ENCODE measurements around the gene MPIG6B.

Gene MPIG6B

GRCh38 chr6:31683591-31683990, 39.6 kb upstream of the MPIG6B start:
- no peak overlapping the region for H3K4me3 ChIP-seq (ENCODE audit: low read depth, low read length)
- TF ChIP-seq CTCF (IDR thresholded peaks at IDR 0.05; ENCODE audit: low read depth, low read length): no peak

DNA sequence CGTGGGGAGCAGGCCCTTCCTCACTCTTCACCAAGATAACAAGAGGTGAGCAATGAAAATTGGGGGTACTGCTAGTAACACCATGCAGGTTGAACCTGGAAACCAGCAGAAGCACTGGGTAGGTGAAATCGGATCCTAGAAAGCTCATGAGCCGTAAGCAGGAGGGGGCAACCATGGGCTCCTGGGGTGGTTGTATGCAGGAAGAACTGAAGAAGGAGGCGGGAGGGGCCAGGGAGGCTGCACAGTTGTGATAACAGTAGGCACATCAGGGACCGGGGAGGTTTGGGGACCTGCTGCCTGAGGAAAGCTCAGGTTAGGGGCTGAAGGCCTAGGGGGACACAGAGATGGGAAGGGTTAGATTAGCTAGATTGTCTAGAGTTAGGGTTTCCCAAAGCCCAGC, 36.7 kb upstream of the MPIG6B start:
- TF ChIP-seq CTCF (IDR thresholded peaks at IDR 0.05; ENCODE audit: low read depth, low read length): no peak
- H3K4me3 ChIP-seq (ENCODE audit: low read depth, low read length): no peak overlapping the region

DNA sequence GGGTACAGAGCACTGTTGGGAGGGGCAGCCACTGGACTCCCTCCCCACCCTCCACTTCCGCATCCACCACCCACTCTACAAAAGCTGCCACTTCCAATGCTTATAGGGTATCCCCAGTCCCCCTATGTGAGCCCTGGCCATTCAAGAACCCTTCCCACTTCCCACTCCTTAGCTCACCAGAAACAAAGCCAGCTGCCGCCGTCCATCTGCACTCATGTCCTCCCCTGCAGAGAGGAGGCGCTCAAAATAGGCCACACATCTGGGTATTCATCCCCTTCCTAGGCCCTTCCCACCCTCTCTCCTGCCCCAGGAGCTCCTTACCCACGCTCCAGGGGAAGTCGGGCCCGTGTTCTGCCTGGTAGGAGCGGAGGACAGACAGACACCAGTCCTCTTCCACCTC, 35.9 kb upstream of the MPIG6B start:
- TF ChIP-seq CTCF (IDR thresholded peaks at IDR 0.05; ENCODE audit: low read depth, low read length): no peak
- no peak overlapping the region for H3K4me3 ChIP-seq (ENCODE audit: low read depth, low read length)

GRCh38 chr6:31687860-31688693, 35.1 kb upstream of the MPIG6B start:
- H3K4me3 ChIP-seq (ENCODE audit: low read depth, low read length): no peak overlapping the region

GRCh38 chr6:31689249-31690110, 33.7 kb upstream of the MPIG6B start:
- peak; percentile 44 for TF ChIP-seq CTCF (IDR thresholded peaks at IDR 0.05; ENCODE audit: low read depth, low read length)
- H3K4me3 ChIP-seq (ENCODE audit: low read depth, low read length): no peak overlapping the region

More at GRCh38 chr6:31687860-31688693, 35.1 kb upstream of the MPIG6B start:
- TF ChIP-seq CTCF (IDR thresholded peaks at IDR 0.05; ENCODE audit: low read depth, low read length): no peak

DNA sequence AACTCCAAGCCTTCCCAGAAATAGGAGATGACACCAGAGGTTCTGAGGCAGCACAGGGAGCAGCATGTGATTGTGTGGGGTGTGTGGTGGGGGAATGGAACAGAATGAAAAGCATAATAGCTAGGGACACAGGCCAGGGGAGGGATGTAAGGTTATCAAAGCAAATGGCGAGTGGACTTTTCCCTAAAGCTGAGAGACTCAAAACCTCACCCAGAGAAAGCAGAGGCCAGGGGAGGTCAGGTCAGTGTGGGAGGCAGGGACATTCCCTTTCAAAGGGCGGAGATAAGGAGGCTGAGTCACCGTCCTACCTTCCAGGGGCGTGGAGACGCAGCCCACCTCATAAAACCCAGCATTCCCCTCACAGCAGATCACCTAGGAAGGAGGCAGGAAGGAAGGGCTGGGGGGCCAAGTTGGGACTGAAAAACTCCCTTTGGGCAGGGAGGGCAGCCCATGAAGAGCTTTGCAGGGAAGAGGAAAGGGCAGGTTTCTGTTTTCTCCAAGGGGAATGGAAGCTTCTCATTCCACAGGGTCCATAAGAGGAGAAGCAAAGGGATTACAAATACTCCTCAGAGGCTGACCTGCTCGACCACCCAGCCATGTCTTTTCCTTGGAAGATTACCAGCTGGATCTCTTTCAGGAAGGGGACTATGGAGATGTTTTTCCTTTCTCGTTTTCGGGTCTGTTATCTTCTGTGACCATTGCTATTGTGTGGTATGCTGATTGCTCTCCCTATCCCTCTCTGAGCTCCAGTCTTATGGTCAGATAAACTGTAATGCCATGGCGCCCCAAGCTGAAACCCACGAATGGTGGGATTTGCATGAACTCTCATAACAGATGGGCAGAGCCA, 32.7 kb upstream of the MPIG6B start:
- no peak overlapping the region for H3K4me3 ChIP-seq (ENCODE audit: low read depth, low read length)
- no peak for TF ChIP-seq CTCF (IDR thresholded peaks at IDR 0.05; ENCODE audit: low read depth, low read length)

All from WI38 (cell line).